ENCODE measurements around the gene ATG9B. TPM values are rescaled to one million over a fixed set of nuclear protein-coding genes. Genes with fewer than 3 reads are reported as not detected.
A peak's percentile ranks its signal among the peaks of the same experiment; 100 is the strongest.
"Not testable (repeated sequence)": the region's sequence is repeated elsewhere in the genome, so short reads cannot be mapped to it uniquely, and the experiment has no call there.

ATG9B gene
- total RNA-seq, 1 experiment from 2014 or later = 0.25 TPM

DNA sequence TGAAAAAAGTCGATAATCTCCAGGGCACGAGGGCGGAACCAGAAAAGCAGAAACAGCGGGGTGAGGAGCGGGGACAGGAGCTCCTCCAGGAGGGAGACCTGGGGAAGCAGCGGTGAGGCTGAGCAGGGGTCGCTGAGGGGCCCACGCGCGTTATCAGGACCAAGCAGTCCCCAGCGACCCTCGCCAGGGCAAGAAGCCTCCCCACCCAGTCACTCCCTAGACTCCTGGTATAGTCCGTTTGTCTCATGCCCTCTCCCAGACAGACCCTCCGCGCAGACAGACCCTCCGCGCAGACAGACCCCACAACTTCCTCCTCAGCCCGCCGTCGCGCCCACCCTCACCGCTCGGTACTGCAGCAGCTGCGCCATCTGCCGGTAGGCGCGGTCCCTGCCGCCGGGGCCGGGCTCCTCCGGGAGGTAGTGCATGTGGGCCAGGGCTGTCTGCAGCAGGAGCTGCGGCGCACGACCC lies 6.3 kb downstream of the ATG9B start:
- DNase-seq (ENCODE audit: extremely low read depth, low read depth) = peak; percentile 31

- DNase-seq (ENCODE audit: extremely low read depth, low read depth) = no peak
Measured at GRCh38 chr7:151017370-151017952, 6.8 kb downstream of the ATG9B start.

GRCh38 chr7:151016942-151017341 lies 7.4 kb downstream of the ATG9B start:
- DNase-seq (ENCODE audit: extremely low read depth, low read depth) = no peak

GRCh38 chr7:151016505-151016904 lies 7.8 kb downstream of the ATG9B start:
- DNase-seq (ENCODE audit: extremely low read depth, low read depth) = no peak

GRCh38 chr7:151015967-151016366 lies 8.3 kb downstream of the ATG9B start:
- DNase-seq (ENCODE audit: extremely low read depth, low read depth) = no peak

DNA sequence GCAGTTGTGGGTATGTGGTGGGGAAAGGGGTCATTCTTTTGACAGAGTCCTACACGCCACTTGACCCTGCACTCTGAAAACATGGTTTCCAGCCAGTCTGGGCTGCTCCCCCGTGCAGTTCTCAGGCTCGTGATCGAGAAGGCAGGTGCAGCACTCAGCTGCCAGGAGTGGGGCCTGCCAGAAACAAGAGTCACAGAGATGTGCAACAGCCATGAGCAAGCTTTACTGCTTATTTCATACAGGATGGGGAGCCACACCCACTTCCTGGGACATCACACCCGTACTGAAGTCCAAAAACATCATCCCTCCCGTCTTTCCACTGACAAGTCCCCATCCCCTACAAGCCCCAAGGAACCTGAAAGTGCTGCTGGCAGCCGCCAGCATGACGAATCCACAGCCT lies 9.3 kb downstream of the ATG9B start:
- no peak for DNase-seq (ENCODE audit: extremely low read depth, low read depth)

DNA sequence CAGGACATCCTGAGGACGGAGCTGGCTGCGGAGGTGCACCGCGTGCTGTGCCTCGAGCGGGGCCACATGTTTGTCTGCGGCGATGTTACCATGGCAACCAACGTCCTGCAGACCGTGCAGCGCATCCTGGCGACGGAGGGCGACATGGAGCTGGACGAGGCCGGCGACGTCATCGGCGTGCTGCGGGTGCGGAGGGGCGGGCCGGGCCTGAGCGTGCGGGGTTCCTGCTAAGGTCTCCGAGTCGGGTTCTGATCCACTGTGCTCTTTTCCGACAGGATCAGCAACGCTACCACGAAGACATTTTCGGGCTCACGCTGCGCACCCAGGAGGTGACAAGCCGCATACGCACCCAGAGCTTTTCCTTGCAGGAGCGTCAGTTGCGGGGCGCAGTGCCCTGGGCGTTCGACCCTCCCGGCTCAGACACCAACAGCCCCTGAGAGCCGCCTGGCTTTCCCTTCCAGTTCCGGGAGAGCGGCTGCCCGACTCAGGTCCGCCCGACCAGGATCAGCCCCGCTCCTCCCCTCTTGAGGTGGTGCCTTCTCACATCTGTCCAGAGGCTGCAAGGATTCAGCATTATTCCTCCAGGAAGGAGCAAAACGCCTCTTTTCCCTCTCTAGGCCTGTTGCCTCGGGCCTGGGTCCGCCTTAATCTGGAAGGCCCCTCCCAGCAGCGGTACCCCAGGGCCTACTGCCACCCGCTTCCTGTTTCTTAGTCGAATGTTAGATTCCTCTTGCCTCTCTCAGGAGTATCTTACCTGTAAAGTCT lies 10.4 kb downstream of the ATG9B start:
- no peak for DNase-seq (ENCODE audit: extremely low read depth, low read depth)

GRCh38 chr7:151013356-151013732 lies 10.9 kb downstream of the ATG9B start:
- DNase-seq (ENCODE audit: extremely low read depth, low read depth) = no peak

DNA sequence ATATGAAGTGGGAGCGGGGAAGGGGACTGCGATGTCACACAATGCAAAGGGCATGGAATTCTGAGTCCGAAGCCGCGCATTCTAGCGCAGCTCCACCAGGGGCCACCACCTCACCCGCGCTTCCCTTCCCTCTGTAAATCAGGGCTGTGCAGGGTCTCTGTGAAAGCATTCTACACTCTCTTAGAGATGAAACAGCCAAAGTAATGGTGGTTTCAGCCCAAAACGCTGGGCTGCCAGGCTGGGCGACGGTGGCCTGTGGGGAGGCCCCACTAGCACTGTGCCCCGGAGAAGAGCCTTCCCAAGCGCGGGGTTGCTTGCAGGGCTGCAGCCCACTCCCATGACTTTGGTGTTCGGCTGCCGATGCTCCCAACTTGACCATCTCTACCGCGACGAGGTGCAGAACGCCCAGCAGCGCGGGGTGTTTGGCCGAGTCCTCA lies 11.4 kb downstream of the ATG9B start:
- DNase-seq (ENCODE audit: extremely low read depth, low read depth) = peak; percentile 7

DNA sequence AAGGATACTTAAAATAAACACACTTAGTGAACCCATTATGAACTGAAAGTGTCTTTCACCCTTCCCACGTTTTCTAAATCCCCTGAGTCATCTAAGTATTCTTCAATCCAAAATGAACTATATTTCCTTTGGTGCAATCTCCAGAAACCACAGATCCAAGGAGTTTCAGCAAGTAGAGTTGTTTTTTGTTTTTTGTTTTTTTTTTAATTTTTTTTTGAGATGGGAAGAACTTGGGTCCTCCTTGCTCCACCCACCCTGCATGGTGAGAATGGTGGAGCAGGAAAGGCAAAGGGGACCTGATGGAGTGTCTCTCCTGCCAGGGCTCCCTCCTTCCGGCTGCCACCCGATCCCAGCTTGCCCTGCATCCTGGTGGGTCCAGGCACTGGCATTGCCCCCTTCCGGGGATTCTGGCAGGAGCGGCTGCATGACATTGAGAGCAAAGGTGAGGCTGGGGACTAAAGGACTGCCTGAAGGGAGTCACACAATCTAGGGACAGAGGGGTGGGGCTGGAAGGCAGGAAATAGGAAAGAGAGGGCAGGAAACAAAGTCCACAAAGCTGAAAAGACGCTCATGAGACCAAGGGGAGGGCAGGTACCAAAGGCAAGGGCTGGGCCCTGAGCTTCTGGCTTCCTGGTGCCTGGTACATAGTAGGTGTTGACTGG lies 12.1 kb downstream of the ATG9B start:
- DNase-seq (ENCODE audit: extremely low read depth, low read depth) = no peak

- not testable (repeated sequence) for DNase-seq (ENCODE audit: extremely low read depth, low read depth)
Measured at GRCh38 chr7:151011616-151012015, 12.7 kb downstream of the ATG9B start.

GRCh38 chr7:151011097-151011409 lies 13.2 kb downstream of the ATG9B start:
- no peak for DNase-seq (ENCODE audit: extremely low read depth, low read depth)

GRCh38 chr7:151010307-151011096 lies 13.8 kb downstream of the ATG9B start:
- DNase-seq (ENCODE audit: extremely low read depth, low read depth) = no peak

- no peak for DNase-seq (ENCODE audit: extremely low read depth, low read depth)
Measured at GRCh38 chr7:151010037-151010306, 14.3 kb downstream of the ATG9B start.

DNA sequence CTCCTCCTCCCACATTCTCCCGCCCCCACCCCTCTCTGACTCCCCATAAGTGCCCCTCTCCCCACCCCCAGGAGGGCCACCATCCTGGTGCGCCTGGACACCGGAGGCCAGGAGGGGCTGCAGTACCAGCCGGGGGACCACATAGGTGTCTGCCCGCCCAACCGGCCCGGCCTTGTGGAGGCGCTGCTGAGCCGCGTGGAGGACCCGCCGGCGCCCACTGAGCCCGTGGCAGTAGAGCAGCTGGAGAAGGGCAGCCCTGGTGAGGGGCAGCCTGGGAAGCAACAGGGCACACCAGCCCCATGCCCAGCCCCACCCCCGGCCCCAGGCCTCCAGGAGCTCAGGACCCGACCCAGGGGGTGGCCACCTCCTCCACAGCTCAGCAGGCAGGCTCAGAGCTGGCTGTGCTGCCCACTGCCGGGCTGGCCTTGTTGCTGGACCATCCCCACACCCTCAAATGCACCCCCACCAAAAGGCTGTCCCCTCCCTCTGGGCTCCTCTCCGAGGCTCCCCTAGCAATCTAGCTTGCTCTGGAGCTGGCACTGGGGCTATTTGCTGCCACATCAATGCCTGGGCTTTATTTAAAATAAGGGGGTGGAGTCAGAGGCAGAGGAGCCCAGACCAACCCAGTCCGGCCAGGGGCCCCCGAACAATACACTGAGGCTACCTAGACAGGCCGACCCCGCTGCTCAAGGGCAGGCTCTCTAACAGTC lies 14.8 kb downstream of the ATG9B start:
- no peak for DNase-seq (ENCODE audit: extremely low read depth, low read depth)

- peak; percentile 23 for DNase-seq (ENCODE audit: extremely low read depth, low read depth)
Measured at GRCh38 chr7:151008511-151009323, 15.6 kb downstream of the ATG9B start.

DNA sequence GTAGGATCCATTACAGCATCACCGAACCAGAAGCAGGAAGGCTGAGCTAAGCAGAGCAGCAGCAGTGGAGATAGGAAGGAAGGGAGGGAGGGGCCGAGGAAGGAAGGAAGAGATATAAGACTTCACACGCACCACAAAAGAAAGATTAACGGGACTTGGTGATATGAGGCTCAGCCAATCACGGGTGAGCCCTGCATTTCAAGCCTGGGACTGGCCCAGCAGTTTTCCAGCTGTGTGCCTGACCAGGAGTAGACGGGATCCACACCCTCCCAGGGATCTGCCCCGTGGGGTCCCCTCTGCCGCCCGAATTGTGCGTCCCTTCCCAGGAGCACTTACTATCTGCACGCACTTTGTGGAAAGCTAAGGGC lies 16.2 kb downstream of the ATG9B start:
- DNase-seq (ENCODE audit: extremely low read depth, low read depth) = no peak

GRCh38 chr7:151007469-151007898 lies 16.8 kb downstream of the ATG9B start:
- no peak for DNase-seq (ENCODE audit: extremely low read depth, low read depth)

DNA sequence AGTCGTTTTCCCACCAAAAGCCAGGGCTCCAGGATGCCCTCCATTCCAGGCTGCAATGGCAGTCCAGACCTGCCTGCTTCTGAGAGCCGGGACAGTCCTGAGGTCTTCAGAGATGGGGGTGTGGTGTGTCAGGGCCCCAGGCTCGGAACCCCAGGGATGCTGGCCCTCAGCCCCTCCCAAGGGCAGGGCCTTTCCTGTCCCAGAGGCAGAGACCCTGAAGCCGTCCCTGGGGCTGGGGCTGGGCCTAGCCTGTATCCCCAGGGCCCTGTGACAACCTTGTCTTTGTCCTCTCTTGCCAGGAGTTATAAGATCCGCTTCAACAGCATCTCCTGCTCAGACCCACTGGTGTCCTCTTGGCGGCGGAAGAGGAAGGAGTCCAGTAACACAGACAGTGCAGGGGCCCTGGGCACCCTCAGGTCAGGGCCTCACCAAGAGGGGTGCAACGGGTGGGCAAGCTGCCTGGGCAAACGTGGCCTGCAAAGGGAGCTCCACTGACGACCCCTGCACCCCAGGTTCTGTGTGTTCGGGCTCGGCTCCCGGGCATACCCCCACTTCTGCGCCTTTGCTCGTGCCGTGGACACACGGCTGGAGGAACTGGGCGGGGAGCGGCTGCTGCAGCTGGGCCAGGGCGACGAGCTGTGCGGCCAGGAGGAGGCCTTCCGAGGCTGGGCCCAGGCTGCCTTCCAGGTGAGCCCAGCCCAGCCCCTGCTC lies 17.5 kb downstream of the ATG9B start:
- DNase-seq (ENCODE audit: extremely low read depth, low read depth) = no peak

Data from NCI-H460 (cell line).